Measurements from ENCODE around the gene NPC1.
A peak's percentile ranks its signal among the peaks of the same experiment; 100 is the strongest.
"Not testable (repeated sequence)": the region's sequence is repeated elsewhere in the genome, so short reads cannot be mapped to it uniquely, and the experiment has no call there.

Gene NPC1

DNA sequence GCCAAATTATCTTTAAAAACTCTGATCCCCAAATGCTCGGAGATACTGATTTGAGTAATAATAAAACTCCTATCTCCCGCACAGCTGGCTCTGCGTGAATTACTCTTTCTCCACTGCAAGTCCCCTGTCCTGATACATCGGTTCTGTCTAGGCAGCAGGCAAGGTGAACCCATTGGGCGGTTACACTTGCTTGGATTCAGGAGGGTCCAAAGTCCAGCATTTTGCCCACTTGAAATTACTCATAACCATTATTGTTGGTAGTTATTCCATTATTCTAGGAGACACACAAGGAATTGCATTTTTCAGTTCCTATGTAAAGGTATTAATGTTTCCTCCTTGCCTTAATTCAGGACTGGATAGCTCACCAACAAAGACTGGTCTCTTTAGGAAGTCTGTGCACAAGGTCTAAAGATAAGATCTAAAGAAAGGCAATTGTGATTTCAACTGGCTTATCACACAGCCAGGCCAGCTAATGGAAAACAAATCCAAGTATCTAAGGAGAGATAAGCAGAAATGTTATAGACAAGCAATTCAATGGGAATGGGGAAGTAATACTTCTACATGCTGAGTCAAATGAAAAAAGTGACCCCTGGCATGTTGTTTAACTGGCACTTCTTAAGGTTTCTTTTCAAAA lies 23.2 kb upstream of the NPC1 start:
- DNase-seq (ENCODE audit: low spot score) = no peak

DNA sequence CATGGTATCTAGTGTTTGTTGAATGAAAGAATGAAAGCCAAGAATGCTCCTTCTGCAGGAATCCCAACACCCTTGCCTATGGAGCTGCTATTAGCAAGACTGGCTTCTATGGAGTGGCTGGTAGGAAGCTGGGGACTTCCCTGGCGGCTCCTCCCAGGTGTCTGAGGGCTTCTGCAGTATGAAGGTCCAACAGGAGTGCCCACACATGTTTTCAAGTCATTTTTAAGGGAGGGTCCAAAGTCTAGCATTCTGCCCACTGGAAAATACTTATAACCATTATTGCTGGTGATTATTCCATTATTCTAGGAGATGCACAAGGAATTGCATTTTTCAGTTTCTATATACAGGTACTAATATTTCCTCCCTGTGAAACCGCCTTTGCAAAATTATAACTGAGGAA lies 21.9 kb upstream of the NPC1 start:
- DNase-seq (ENCODE audit: low spot score) = no peak

DNA sequence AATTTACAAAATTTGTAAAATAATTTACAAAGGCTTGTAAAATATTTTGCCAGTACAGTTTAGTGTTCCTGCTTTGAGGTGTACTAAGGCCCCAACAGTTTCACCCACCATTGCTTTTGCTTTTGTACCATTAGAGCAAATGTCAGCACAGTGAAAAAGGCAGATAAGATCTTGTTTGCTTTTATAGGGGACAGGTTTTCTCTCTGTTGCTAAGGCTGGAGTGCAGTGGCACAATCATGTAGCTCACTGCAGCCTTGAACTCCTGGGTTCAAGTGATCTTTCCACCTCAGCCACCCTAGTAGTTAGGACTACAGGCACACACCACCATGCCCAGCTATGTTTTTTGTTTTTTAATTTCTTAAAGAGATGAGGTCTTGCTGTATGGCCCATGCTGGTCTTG lies 19.6 kb upstream of the NPC1 start:
- DNase-seq (ENCODE audit: low spot score) = no peak

DNA sequence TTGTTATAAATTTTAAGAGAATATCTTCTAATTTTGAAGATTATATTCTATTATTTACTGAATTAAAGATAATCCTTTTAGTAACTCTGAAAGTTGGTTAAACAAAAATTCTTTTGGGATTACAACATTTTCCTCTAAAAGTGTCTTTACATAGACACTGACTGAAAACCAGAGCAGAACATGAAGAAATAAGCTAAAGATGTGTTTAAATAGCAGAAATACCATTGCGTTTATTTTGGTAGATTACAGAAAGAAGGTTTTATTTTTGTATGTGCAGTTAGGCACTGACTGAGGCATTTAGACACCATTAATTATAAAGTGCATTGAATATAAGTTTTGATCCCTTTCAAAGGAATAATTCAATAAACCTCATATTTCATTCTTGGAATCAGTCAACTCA lies 13.5 kb upstream of the NPC1 start:
- no peak for DNase-seq (ENCODE audit: low spot score)

DNA sequence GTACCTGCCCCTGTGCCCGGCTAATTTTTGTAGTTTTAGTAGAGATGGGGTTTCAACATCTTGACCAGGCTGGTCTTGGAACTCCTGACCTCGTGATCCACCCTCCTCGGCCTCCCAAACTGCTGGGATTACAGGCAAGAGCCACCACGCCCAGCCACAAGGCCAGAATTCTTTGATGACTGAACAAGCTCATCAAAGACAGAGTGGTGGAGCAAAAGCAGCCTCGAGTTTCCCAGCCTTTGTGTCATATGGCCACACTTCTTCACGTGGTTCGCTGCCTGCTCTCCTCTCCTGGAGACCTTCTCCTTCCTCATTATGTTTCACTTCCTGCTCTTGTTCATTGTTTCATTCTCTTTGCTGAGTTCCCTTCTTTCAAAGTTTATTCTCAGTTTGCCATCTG lies 9.9 kb upstream of the NPC1 start:
- no peak for DNase-seq (ENCODE audit: low spot score)

DNA sequence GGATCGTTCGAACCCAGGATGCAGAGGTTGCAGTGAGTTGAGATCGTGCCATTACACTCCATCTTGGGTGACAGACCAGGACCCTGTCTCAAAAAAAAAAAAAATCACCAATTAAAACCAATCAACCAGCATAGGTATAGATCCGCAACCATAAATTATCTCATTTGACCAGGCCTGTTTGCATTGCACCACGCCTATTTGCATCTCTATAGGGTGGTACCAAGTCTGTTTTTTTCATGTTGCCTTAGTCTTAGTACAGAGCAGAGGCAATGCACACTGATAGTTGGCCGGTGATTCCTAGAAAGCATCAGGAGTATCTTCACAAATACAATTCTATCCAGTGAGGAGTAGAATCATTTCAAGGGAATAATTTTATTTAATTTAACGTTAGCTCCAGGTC lies 9.3 kb upstream of the NPC1 start:
- DNase-seq (ENCODE audit: low spot score) = no peak

DNA sequence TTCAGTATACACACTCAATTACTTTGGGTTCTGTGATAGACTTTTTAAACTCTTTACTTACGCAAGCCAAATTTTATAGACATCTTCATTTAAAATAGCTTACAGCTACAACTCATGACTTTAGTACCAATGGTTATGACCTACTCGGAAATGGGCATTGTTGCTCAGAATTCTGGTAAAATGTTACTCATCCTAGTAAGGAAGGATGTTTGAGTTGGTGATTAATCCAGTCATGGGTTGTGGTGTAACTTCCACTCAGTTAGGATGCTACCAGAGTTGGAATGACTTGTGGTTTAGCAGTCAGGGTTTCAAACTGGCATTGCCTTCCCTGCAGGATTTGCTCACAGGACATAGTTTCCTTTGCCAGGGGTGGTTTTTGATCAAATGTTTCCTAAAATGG lies 7.4 kb upstream of the NPC1 start:
- DNase-seq (ENCODE audit: low spot score) = no peak

DNA sequence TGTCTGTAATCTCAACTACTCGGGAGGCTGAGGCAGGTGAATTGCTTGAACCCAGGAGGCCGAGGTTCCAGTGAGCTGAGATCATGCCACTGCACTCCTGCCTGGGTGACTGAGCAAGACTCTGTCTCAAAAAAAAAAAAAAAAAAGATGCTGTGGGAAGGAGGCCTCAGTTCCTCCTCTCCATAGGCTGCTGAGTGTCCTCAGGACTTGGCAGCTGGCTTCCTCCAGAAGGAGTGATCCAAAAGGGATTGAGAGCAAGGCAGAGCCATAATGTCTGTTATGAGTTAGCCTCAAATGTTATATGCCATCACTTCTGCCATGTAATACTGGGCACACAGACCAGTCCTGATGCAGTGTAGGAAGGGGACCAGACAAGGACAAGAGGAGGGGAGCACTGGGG lies 6.6 kb upstream of the NPC1 start:
- no peak for DNase-seq (ENCODE audit: low spot score)

DNA sequence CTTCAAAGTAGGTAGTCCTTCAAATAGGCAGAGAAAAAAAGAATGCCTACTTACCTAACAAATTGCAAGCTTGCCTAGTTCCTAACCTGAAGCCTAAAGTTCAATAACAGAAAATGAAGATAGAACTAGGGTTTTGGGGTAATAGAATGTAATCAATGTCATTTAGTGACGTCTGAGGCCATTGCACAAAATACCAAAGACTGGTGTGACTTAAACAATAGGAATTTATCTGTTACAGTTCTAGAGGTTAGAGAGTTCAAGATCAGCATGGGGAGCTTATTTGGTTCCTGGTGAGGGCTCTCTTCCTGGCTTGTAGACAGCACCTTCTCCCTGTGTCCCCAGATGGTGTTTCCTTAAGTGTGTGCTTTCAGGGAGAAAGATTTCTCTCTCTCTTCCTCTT lies 4.7 kb upstream of the NPC1 start:
- no peak for DNase-seq (ENCODE audit: low spot score)

DNA sequence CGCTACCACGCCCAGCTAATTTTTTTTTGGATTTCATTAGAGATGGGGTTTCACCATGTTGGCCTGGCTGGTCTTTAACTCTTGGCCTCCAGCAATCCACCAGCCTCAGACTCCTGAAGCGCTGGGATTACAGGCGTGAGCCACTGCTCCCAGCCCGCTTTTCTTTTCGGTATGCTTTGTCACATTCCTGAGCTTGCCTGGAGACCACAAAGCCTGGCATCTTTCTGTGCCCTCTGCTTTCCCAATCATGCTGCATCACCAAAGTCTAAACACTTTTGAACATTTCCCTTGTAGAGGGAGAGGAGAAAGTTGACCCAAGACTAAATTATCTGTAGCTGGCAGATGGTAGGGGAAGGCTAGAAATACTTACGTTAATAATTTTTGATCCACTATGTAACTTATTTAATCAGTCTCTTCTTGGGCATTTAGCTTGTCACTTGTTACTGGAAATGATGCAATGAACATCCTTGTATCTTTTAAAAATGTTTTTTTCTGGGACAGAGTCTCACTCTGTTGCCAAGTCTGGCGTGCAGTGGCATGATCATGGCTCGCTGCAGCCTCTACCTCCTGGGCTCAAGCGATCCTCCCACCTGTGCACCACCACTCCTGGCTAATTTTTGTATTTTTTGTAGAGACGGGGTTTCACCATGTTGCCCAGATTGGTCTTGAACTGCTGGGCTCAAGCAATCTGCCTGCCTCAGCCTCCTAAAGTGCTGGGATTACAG lies 2.7 kb upstream of the NPC1 start:
- peak; percentile 21 for DNase-seq (ENCODE audit: low spot score)

DNA sequence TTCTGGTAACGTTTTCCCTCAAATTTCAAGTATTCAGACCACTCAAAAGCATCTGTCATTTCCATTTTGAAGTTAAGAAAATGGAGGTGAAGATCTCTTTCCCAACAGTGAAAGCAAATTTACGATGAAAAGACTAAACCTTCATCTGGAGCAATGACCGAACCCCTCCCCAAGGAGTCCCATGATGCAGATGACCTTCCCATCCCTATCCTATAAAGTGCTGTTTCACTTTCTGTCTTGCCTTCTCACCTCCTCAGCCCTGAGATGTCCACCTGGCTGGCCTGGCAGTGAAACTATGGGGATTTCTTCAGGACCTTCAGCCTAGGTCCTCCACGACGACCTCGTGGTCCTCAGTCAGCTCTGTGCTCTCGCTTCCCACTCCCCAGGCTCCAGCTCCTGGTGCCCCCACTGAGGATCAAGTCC lies 925 bp upstream of the NPC1 start:
- no peak for DNase-seq (ENCODE audit: low spot score)

DNA sequence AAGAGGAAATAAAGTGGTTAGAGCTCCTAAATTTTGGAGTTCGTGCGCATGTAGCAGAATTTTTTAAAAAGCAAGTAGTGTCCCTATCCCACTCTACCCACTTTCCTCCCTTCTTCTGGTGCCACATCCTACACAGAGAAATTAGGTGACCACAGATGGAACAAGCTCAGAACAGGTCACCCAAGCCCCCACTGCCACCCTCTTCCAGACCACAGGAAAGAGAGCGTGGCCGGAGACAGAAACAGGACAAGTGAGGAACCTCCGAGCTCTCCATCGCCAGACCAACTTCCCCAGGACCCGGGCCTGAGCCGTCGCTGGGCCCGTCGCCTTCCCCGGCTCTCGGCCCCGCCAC lies 433 bp downstream of the NPC1 start:
- peak; percentile 23 for DNase-seq (ENCODE audit: low spot score)

DNA sequence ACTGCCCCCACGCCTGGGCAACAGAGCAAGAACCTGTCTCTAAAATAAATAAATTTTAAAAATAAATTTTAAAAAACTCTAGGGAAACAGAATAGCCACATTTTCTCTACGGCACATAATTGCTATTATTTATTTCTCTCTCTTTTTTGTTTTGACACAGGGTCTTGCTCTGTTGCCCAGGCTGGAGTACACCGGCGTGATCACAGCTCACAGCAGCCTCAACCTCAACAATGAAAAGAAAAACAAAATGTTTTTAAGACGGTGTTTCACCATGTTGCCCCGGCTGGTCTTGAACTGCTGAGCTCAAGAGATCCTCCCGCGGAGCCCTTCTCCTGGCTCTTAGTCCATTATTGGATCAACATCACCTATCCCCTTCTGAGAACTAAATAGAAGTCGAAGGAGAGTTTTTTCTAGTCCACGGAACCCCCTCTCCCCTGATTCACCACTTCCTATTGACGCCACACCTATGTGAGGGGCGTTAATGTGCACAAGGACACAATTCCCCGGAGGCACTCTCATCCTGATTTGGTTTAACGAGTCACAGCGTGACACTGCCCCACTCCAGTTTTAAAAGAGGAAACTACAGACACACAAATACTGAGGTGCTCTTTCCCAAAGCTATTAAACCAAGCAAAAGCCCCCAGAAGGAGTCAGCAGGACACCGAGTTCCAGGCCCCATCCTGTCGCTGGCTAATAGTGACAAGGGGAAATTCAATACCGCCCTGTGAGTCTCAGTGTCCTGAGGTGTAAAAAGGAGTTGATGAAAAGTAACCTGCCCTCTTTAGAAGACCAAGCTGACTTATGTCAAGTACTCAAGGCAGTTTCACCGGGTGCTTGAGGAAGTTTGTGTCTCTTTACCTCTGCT lies 1.1 kb downstream of the NPC1 start:
- DNase-seq (ENCODE audit: low spot score) = peak; percentile 44

DNA sequence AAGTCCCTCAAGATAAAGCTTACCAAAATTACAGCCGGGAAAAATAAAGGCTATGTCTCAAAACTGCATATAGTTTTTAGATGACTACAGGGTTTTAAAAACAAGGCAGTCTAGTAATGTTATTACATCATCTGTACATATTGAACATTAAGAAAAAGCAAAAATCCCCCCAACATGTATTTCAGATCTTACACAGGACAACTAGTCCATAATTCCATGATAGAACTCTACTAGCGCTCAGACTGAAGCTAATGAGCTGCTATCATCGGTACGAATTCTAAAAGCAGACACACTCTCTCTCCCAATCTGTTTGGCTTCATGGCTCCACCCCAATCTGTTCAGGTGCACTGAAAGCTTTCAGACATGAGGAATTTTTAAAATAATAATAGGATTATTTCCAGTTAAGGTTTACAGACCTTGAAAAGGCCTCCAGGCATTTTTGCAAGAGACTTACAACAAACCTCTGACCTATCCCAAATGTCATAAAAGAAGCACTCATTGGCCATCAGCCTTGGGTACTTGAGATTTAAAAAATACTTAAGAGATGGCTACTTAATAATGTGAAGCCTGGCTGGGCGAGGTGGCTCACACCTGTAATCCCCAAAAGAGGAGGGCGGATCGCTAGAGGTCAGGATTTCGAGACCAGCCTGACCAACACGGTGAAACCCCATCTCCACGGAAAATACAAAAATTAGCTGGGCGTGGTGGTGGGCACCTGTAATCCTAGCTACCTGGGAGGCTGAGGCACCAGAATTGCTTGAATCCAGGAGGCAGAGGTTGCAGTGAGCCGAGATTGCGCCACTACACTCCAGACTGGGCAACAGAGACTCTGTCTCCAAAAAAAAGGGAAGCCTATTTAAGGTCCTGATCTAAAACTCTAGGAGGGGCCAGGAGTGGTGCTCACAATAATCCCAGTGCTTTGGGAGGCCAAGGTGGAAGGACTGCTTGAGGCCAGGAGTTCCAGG lies 2.0 kb downstream of the NPC1 start:
- no peak for DNase-seq (ENCODE audit: low spot score)

DNA sequence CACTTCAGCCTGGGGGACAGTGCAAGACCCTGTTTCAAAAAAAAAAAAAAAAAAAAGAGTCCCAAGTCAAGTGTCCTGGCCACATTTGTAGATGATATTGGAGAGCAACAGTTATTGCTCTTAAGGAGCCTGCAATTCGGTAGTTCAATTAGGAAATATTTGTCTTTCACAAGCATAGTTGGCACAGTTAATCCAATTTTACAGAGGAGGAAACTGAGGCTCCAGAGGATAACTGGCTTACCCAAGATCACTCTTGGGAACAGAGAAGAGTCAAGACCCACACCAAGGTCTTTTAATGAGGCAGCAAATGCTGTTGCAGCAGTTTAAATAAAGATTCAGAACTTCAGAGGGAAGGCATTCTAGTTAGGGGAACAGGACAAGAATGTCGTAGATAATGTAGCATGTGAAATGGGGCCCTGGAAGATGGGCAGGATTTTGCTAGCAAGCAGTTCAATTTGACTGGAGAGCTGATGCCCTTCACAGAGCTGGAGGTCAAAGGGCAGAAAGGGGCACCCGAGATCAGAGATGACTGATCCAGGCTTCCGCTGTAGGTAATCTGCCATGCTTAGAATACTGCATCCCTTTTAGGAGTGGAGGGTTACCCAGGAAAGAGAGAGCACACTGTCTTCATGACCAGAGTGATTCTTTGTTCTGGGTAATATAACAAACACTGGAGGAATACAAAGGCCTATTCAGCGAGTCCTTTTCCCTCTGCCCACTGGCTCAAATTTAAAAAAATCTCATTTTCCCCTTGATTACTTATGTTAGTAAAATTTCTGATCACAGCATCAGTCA lies 3.0 kb downstream of the NPC1 start:
- no peak for DNase-seq (ENCODE audit: low spot score)

DNA sequence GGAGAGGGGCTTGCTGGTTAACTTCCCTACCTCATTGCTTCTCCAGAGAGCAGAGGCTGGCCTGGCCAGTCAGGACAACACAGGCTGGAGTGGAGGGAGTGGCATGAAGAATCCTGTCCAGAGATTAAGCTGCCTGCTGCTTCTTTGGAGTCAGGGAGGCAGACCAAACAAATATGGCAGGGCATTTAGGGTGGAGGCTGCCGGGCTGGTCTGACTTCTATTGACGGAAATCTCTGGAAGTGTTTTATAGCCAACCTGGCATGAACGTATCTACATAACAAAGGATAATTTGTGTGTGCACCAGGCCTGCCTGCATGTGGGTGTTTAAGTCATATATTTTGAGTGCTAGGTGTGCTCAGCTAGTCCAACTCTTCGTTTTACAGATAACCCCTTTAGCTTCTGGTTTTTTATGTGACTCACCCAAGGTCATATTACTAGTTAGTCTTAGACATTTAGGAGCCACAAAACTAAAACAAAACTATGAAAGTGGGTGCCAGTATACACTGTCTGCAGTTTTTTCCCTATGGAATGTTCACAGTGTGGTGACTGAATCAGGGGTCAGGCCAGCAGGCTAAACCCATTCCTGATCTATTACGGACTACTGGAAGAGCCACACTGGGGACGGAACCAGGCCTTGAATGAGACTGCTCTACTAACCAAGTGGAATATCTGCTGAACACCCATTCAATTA lies 5.5 kb downstream of the NPC1 start:
- DNase-seq (ENCODE audit: low spot score) = no peak

DNA sequence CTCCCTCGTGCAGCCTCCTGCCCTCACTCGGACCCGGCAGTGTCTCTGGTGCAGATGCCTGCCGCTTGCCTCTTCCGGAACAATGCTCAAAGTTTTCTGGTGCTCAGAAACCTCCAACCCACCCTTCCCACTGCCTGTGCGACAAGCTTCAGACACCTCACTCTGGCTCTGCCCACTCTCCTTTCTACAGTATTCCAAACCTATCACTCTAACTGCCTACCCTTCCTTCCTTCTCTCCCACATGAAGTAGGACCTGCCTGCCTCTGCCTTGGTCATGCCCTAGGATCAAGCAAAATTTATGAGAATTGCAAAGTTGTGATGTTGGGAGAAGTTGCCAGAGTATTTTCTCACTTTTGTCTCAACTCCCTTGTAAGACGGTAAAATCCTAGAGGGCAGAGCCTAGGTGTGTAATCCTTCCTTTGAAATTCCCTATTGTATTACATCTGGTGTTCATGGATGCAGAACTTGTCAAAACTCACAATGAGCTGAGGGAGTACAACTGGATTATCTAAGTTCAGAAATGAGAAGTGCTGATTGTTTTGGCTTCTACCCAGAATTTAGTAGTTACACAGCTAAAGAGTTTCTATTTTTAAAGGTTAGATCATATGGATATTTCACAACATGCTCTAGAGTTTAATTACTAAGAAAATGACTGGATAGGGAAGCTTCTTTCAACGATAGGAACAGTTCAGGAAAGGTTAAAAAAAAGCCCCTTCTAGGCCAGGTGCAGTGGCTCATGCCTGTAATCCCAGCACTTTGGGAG lies 7.2 kb downstream of the NPC1 start:
- DNase-seq (ENCODE audit: low spot score) = no peak

DNA sequence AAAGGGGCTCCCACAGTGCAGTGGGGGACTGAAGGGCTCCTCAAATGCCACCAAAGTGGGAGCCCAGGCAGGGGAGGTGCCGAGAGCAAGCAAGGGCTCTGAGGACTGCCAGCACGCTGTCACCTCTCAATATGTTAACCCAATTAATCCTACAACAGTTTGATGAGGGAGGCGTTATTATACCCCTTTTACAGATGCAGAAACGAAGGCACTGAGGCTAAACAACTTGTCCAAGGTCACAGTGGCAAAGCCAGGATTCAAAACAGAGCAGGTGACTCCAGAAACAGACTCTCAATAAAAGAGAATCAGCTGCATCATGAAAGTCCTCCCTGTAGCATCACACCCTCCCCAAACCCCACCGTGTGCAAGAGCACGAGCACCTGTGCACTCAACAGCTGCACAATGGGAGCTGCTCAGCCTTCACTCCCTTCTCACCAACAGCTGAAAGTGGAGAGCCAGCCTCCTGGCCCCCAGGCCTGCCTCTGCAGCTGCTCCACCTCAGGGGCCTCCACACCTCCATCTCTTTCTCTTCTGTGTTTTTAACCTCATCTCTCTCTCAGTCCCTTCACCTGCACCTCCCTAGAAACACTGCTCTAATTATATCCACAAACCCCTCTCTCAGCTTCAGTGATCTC lies 8.1 kb downstream of the NPC1 start:
- DNase-seq (ENCODE audit: low spot score) = no peak

DNA sequence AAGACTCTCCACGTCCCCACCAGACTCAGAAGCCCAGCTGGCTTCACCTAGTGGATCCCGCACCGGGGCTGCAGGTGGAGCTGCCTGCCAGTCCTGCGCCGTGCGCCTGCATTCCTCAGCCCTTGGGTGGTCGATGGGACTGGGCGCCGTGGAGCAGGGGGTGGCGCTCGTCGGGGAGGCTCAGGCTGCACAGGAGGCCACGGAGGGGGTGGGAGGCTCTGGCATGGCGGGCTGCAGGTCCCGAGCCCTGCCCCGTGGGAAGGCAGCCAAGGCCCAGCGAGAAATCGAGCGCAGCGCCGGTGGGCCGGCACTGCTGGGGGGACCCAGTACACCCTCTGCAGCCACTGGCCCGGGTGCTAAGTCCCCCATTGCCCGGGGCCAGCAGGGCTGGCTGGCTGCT lies 8.8 kb downstream of the NPC1 start:
- DNase-seq (ENCODE audit: low spot score) = not testable (repeated sequence)

DNA sequence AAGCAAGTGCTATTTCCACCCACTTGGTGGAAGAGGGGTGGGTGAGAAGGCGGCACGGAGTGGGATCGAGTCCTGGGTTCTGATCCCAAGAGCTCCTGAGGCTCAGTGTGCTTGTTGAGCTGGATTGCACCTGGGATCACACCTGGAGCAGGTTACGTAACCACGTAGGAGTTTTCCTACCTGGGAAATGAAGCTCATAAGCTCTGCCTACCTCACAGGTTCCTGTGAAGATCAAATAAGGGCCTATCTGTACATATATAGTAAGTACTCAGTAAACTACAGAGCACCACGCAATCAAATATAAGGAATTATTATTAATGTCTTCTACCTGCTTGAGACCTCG lies 11.0 kb downstream of the NPC1 start:
- no peak for DNase-seq (ENCODE audit: low spot score)

All from SW480 (cell line).